Neuronal stem cell (in vitro differentiated cells): Measurements from ENCODE around the gene ARHGAP22.

Experiments used
- DNase-seq: peaks from one replicate; pipeline ENCODE4 v3.0.0-alpha.2; 2013; ENCODE audit warnings: low spot score
- H2AFZ ChIP-seq: one replicate; pipeline ENCODE4 v1.6.1; 2013; ENCODE audit warnings: mild to moderate bottlenecking, low read length, inconsistent platforms
- H2AK5ac ChIP-seq: 2 replicates; pipeline ENCODE4 v1.6.1; 2013; ENCODE audit warnings: low read depth, mild to moderate bottlenecking, inconsistent platforms, low read length, moderate library complexity, mixed read lengths
- H2BK120ac ChIP-seq: 2 replicates; pipeline ENCODE4 v1.6.1; 2013; ENCODE audit warnings: low read depth, mild to moderate bottlenecking, inconsistent platforms, low read length, moderate library complexity, mixed read lengths
- H2BK12ac ChIP-seq: one replicate; pipeline ENCODE4 v1.6.1; 2013; ENCODE audit warnings: low read length, inconsistent platforms
- H2BK15ac ChIP-seq: 2 replicates; pipeline ENCODE4 v1.6.1; 2013; ENCODE audit warnings: mild to moderate bottlenecking, low read length, inconsistent platforms, mixed read lengths
- H2BK5ac ChIP-seq: one replicate; pipeline ENCODE4 v1.6.1; 2013; ENCODE audit warnings: inconsistent platforms, mild to moderate bottlenecking, low read length, moderate library complexity
- H3K14ac ChIP-seq: one replicate; pipeline ENCODE4 v1.6.1; 2013; ENCODE audit warnings: low read length, inconsistent platforms
- H3K18ac ChIP-seq: 2 replicates; pipeline ENCODE4 v1.6.1; 2013; ENCODE audit warnings: low read length, inconsistent platforms
- H3K23ac ChIP-seq: 2 replicates; pipeline ENCODE4 v1.6.1; 2013; ENCODE audit warnings: low read depth, mild to moderate bottlenecking, mixed read lengths, low read length, inconsistent platforms; ENCODE audit not compliant: poor library complexity
- H3K27ac ChIP-seq: replicated peaks from 3 replicates; pipeline ENCODE4 v1.5.1; 2013; ENCODE audit warnings: low read length, inconsistent platforms
- H3K27me3 ChIP-seq, 3 experiments: 2 replicates each; pipeline ENCODE4 v1.6.1; 2013; ENCODE audit warnings: low read length in 3 of 3, mild to moderate bottlenecking in 2 of 3, inconsistent platforms in 1 of 3, low read depth in 1 of 3, mixed read lengths in 1 of 3, moderate library complexity in 1 of 3; ENCODE audit not compliant: control insufficient read depth in 3 of 3, insufficient read depth in 3 of 3
- H3K36me3 ChIP-seq, 2 donors: replicated peaks in 1 of 2; 2 replicates each; pipeline ENCODE4 v1.6.1; 2013; ENCODE audit warnings: low read length in 2 of 2; ENCODE audit not compliant: control insufficient read depth in 2 of 2, insufficient read depth in 2 of 2
- H3K4ac ChIP-seq: 2 replicates; pipeline ENCODE4 v1.6.1; 2013; ENCODE audit warnings: inconsistent platforms, mild to moderate bottlenecking, low read length, moderate library complexity
- H3K4me1 ChIP-seq, 2 donors: 1 replicate in 1 of 2; 2 replicates in 1 of 2; pipeline ENCODE4 v1.6.1; 2013; ENCODE audit warnings: low read length in 2 of 2, low read depth in 1 of 2; ENCODE audit not compliant: control insufficient read depth in 2 of 2, insufficient read depth in 1 of 2
- H3K4me2 ChIP-seq: one replicate; pipeline ENCODE4 v1.6.1; 2013; ENCODE audit warnings: mild to moderate bottlenecking, low read length, inconsistent platforms; ENCODE audit not compliant: insufficient read depth, poor library complexity, severe bottlenecking
- H3K4me3 ChIP-seq, 2 donors: 2 replicates each; pipeline ENCODE4 v1.5.1; 2013; ENCODE audit warnings: low read length in 2 of 2, mild to moderate bottlenecking in 2 of 2, inconsistent platforms in 1 of 2, moderate library complexity in 1 of 2
- H3K79me1 ChIP-seq: one replicate; pipeline ENCODE4 v1.6.1; 2013; ENCODE audit warnings: low read depth, mild to moderate bottlenecking, inconsistent platforms, low read length, moderate library complexity
- H3K9ac ChIP-seq: one replicate; pipeline ENCODE4 v1.6.1; 2013; ENCODE audit warnings: mild to moderate bottlenecking, low read depth, low read length, inconsistent platforms; ENCODE audit not compliant: poor library complexity
- H3K9me3 ChIP-seq, 2 donors: replicated peaks in 1 of 2; 2 replicates each; pipeline versions ENCODE3 to v1.6.1; 2013; ENCODE audit warnings: low read length in 2 of 2, mild to moderate bottlenecking in 2 of 2, inconsistent platforms in 1 of 2, low read depth in 1 of 2, mixed read lengths in 1 of 2, moderate library complexity in 1 of 2; ENCODE audit not compliant: control insufficient read depth in 2 of 2, insufficient read depth in 1 of 2
- H4K8ac ChIP-seq: one replicate; pipeline ENCODE4 v1.6.1; 2013; ENCODE audit warnings: low read depth, mild to moderate bottlenecking, inconsistent platforms, low read length, moderate library complexity
- H4K91ac ChIP-seq: one replicate; pipeline ENCODE4 v1.6.1; 2013; ENCODE audit warnings: low read length, low read depth, mild to moderate bottlenecking, inconsistent platforms; ENCODE audit not compliant: poor library complexity
- WGBS, 2 donors: extraction: QIAGEN DNeasy Blood & Tissue Kit; methylation state at CpG; one replicate each; pipeline ENCODE4 v1.1.7; 2013; ENCODE audit warnings: missing lambda C conversion rate in 2 of 2, mixed read lengths in 1 of 2; ENCODE audit not compliant: insufficient read length in 2 of 2, insufficient replicate concordance in 1 of 2; ENCODE audit errors: extremely low coverage in 2 of 2; 5-methylcytosine and 5-hydroxymethylcytosine counted together

Gene ARHGAP22

DNA sequence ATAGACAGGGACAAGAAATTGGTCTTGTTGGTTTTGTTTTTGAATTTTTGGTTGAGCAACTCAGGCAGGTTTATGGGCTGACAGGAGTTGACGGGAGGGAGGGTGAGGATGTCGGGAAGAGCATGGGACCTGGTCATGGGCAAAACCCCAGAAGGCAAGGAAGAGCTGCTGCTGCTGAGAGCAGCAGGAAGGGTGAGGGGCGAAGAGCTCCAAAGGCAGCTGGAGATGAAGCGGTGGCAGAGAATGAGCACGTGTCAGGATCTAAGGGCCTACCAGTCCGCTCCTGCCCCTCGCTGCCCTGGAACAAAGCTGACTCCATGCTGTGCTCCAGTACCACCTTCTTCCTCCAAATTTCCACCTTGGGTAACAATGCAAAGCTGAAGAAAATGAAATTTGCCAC is 84.3 kb downstream of the ARHGAP22 start:
- Histone ChIP-seq H3K36me3 (no peaks in the 10 kb centered on the region), H2BK15ac (no peak overlapping the region), H3K9me3 (peaks cover 0 to 3% of the 10 kb centered on the region in 2 donors), H2BK5ac (no peak overlapping the region), H3K4ac (no peak overlapping the region), H2BK12ac (no peak overlapping the region), H2AFZ (no peak overlapping the region), H3K23ac (no peak overlapping the region), H3K79me1 (no peaks in the 10 kb centered on the region), H2AK5ac (no peak overlapping the region), H3K27me3 (peaks cover 0 to 64% (median 11%) of the 10 kb centered on the region in 3 experiments), H3K4me1 (peaks cover 0 to 12% of the 10 kb centered on the region in 2 donors), H3K4me2 (no peak overlapping the region), H2BK120ac (no peak overlapping the region), H3K9ac (no peak overlapping the region), H3K4me3 (no peak overlapping the region), H4K91ac (no peak overlapping the region), H3K14ac (no peak overlapping the region), H3K18ac (peak overlapping the region; percentile 63), H4K8ac (no peak overlapping the region), H3K27ac (no peak overlapping the region)
- no peak for DNase-seq
- WGBS, 2 donors, result no CpG with 5 or more reads among the region's 7 CpGs

DNA sequence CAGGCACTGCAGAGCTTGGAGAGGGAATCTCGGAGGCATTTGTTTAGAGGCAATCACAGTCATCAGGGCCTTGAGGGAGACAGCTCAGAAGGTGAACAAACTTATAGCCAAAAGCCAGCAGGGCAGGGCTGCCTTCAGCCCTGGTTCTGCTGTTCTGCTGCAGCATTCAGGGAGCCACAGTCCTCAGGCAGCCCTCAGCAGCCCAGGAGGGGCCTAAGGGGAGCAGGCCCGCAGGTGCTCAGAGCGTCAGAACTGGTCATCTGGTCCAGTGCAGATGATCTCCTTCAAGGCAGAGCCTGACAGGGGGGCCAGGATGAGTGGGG is 84.7 kb downstream of the ARHGAP22 start:
- DNase-seq, result no peak
- Histone ChIP-seq H3K9ac (peak overlapping the region; percentile 50), H4K8ac (no peak overlapping the region), H3K4ac (no peak overlapping the region), H3K9me3 (peaks cover 0 to 3% of the 10 kb centered on the region in 2 donors), H3K4me2 (no peak overlapping the region), H3K14ac (no peak overlapping the region), H3K4me1 (peaks cover 0 to 12% of the 10 kb centered on the region in 2 donors), H3K18ac (peak overlapping the region; percentile 87), H3K4me3 (no peak overlapping the region), H2BK15ac (no peak overlapping the region), H3K27me3 (peaks cover 0 to 64% (median 11%) of the 10 kb centered on the region in 3 experiments), H4K91ac (no peak overlapping the region), H2AK5ac (peak overlapping the region; percentile 84), H3K36me3 (no peaks in the 10 kb centered on the region), H2BK5ac (peak overlapping the region; percentile 49), H3K27ac (no peak overlapping the region), H3K79me1 (no peaks in the 10 kb centered on the region), H2BK12ac (no peak overlapping the region), H2BK120ac (no peak overlapping the region), H3K23ac (no peak overlapping the region), H2AFZ (no peak overlapping the region)
- WGBS, 2 donors, result no CpG with 5 or more reads among the region's 3 CpGs

DNA sequence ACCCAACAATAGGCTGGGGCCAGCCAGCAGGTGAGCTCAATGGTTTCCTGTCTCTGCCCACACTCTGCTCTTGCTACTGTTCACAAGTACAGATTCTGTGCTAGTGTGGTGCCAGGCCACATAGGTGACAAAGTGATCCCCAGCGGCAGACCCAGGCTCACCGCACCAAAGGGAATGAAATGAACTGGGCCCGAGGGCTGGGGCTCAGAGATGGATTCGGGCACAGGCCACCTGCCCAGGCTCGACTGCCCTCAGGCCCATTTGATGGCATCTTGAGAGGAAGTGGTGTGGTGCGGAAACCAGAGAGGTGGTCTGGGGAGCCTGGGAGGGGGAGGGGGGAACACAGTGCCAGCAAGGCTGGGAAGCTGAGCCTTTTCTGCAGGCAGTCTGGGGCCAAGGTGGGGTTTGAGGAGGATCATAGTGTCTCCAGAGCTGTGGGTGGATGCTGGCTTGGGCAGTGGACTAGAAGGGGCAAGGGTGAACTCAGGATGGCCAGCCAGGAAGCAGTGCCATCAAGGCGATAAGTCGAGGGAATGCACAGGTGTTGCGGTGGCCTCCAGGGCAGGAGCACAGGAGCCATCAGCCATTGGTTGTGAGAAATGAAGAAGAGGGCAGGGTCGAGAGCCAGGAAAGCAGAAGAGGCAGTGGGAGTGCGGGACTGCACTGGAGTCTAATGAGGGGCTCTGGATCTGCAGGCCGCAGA is 85.2 kb downstream of the ARHGAP22 start:
- Histone ChIP-seq H4K91ac (no peak overlapping the region), H3K4me2 (no peak overlapping the region), H3K27me3 (peaks cover 0 to 60% (median 11%) of the 10 kb centered on the region in 3 experiments), H2BK120ac (no peak overlapping the region), H3K4me3 (no peak overlapping the region), H3K9ac (no peak overlapping the region), H3K79me1 (no peaks in the 10 kb centered on the region), H3K4me1 (peaks cover 0 to 12% of the 10 kb centered on the region in 2 donors), H3K27ac (no peak overlapping the region), H2BK12ac (no peak overlapping the region), H3K23ac (no peak overlapping the region), H3K9me3 (no peaks in the 10 kb centered on the region), H2AK5ac (peak overlapping the region; percentile 83), H3K18ac (peak overlapping the region; percentile 77), H2BK5ac (peak overlapping the region; percentile 49), H2BK15ac (peak overlapping the region; percentile 40), H3K4ac (no peak overlapping the region), H2AFZ (no peak overlapping the region), H4K8ac (no peak overlapping the region), H3K36me3 (no peaks in the 10 kb centered on the region), H3K14ac (peak overlapping the region; percentile 90)
- no CpG with 5 or more reads among the region's 12 CpGs for WGBS, 2 donors
- DNase-seq, result no peak

DNA sequence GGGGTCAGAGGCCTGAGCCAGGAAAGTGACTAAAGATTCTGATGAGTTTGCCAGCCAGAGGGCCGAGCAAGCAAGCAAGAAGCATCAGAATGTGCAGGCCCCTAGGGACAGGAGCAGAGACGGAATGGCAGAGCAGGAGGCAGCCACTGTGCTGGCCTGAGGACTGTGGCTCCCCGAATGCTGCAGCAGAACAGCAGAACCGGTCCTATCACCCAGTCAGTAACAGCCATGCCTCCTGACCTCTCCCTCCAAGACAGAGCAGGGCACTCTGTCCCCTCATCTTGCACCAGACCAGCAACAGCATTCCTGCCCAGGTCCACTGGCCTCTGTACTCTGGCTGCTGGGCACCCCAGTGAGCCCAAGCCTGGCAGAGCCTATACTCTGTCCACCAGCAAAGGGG is 85.9 kb downstream of the ARHGAP22 start:
- Histone ChIP-seq H2BK12ac (no peak overlapping the region), H3K36me3 (no peaks in the 10 kb centered on the region), H3K18ac (no peak overlapping the region), H3K27me3 (peaks cover 0 to 56% (median 11%) of the 10 kb centered on the region in 3 experiments), H3K4ac (no peak overlapping the region), H3K79me1 (no peaks in the 10 kb centered on the region), H3K9me3 (no peaks in the 10 kb centered on the region), H2BK5ac (peak overlapping the region; percentile 49), H4K91ac (no peak overlapping the region), H2BK120ac (no peak overlapping the region), H3K14ac (no peak overlapping the region), H3K27ac (no peak overlapping the region), H2AK5ac (peak overlapping the region; percentile 83), H3K4me1 (peaks cover 0 to 12% of the 10 kb centered on the region in 2 donors), H2BK15ac (peak overlapping the region; percentile 40), H3K4me2 (no peak overlapping the region), H2AFZ (no peak overlapping the region), H4K8ac (peak overlapping the region; percentile 74), H3K9ac (no peak overlapping the region), H3K4me3 (no peak overlapping the region), H3K23ac (peak overlapping the region; percentile 23)
- DNase-seq, result no peak
- WGBS, 2 donors, result no CpG with 5 or more reads among the region's 4 CpGs
